GM18858 (cell line): Measurements from ENCODE around the gene DVL1.
"Not testable (repeated sequence)": the region's sequence is repeated elsewhere in the genome, so short reads cannot be mapped to it uniquely, and the experiment has no call there.

Experiments used
- ATAC-seq: cut with Tn5 transposase; IDR thresholded peaks from one replicate; pipeline ENCODE4 v1.9.1; 2021; ENCODE audit not compliant: unreplicated experiment

DVL1 gene

GRCh38 chr1:1373815-1374588 is 24.8 kb upstream of the DVL1 start:
- no peak for ATAC-seq

GRCh38 chr1:1373051-1373814 is 24.0 kb upstream of the DVL1 start:
- no peak for ATAC-seq

- ATAC-seq, result no peak
Measured at GRCh38 chr1:1371746-1372711, 22.8 kb upstream of the DVL1 start.

DNA sequence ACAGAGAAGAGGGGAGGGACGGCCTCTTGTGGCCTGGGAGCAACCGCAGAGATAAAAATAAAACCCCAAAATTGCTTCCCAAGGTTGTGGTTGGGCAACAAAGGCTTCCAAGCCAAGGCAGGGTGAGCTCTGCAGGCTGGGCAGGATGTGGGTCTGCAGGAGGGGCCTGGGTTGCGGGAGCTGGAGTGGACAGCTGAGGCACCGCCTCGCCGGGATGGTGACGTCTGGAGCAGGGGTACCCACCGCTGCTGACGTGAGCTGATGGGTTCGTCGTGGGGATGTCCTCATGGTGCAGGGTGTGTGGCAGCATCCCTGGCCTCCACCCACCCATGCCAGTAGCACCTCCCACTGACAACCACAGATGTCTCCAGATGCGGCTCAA is 22.1 kb upstream of the DVL1 start:
- ATAC-seq, result no peak

GRCh38 chr1:1370771-1371300 is 21.6 kb upstream of the DVL1 start:
- no peak for ATAC-seq

DNA sequence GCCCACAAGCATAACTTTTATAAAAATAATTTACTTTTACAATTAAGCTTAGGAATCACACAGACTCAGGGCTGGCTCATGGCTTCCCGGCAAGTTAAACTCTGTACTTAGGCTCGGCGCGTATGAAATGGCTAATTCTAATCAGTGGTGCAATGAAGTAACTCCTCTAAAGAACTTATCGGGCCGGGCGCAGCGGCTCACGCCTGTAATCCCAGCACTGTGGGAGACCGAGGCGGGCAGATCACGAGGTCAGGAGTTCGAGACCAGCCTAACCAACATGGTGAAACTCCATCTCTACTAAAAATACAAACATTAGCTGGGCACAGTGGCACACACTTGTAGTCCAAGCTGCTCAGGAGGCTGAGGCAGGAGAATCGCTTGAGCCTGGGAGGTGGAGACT is 20.9 kb upstream of the DVL1 start:
- not testable (repeated sequence) for ATAC-seq

DNA sequence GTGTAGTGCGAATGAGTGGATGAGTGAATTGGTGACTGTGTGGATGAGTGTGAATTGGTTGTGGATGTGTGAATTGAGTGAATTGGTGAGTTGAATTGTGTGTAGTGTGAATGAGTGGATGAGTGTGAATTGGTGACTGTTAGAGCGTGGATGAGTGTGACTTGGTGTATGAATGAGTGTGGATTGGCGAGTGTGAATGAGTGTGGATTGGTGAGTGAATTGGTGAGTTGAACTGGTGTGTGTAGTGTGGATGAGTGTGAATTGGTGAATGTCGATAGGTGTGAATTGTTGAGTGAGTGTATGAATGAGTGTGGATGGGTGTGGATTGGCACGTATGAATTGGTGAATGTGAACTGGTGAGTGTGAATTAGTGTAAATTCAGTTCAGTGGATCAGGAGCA is 18.1 kb upstream of the DVL1 start:
- no peak for ATAC-seq

GRCh38 chr1:1366699-1367066 is 17.5 kb upstream of the DVL1 start:
- ATAC-seq, result no peak

- no peak for ATAC-seq
Measured at GRCh38 chr1:1365875-1366698, 16.9 kb upstream of the DVL1 start.

GRCh38 chr1:1364266-1364665 is 15.0 kb upstream of the DVL1 start:
- no peak for ATAC-seq

DNA sequence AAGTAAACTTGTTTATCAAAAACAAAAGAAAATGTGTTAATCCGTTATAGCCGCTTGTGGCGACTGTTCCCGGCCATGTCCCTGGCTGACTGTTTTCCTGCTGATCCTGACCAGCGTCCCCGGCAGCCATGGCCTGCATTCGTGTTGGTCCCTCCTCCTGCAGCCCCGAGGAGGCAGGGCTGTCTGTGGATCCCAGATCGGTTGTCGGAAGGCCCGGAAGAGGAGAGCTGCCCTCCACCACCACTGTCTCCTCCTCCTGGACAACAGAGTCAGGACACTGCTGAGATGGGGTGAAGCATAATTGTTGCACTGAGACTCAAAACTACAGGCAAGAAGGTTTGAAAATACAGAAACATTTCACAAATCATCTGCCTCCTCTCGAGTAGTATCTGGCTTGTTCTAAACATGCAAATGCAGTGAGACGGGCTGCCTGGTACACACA is 12.8 kb upstream of the DVL1 start:
- ATAC-seq, result no peak

- no peak for ATAC-seq
Measured at GRCh38 chr1:1361233-1361981, 12.2 kb upstream of the DVL1 start.

GRCh38 chr1:1360506-1361169 is 11.4 kb upstream of the DVL1 start:
- no peak for ATAC-seq

DNA sequence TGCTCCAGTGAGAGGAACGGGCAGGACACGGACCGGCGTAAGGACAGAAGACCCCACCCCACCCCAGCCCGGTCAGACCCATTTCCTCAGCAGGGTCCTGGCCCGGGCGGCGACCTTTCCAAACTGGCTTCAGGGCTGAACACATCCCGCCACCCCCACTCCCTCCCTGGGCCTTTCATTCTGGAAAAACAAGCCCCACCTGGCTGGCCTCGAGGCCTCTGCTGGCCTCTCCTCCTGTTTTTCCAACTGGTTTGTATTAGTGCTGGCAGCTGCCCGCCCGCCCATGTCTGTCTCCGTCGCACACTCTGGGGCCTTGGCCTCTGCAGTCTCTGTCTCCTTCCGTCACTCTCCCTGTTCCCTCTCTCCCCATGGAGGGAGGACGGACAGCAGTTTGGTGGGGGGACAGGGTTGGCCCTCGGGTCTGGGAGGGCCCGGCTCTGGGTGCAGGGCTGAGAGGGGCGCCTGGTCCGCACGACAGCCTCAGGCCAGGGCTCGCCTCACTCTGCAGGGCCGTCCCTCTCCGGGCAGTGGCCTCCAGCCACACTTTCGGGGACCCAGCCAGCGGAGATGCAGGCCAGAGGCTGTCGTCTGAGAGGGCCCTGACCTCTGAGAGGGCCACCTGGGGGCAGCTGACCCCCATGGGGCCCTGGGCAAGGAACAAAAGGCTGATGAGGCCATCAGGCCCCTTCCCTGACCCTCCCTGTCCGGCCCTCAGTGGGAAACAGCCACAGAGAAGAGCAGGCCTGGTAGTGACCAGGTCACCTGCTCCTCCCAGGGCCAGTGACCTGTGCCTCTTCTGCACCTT is 10.6 kb upstream of the DVL1 start:
- ATAC-seq, result no peak

- ATAC-seq, result no peak
Measured at GRCh38 chr1:1359308-1359663, 10.1 kb upstream of the DVL1 start.

DNA sequence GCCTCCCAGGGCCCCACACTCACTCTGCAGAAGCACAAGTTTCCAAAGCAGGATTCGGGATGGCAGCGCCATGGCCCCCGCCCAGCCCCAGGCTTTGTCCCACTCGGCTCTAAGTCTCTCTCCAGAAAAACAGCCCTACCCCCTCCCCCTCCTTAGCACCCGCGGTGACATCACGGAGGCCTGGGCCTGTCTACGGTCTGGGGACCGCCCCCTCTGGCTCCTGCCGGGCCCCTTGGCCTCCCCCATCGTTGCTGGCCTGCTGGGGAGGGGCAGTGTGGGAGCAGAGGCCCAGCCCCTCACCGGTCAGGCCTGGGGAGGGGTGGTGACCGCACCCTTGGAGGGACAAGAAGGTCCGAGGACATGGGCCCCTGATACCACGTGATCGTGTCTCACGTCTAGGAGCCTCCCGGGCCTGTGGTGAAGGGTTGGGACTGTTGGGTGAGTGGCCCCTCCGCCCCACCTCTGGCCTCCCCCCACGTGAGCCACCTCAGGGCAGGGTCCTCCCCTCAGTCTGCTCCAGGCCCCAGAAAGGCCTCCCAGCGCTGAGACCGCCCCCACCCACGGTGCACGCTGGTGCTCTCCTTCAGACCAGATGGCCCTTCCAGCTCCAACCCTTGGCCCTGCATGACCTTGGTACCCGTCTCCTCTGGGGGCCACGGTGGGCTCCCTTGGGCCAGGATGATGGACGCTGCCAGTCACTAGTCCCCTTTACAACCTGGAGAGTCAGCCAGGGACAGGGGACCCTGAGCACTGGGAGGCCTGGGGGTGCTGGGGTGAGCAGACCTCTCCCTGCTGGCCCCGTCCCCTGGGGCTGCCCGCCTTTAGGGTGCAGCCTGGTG is 9.4 kb upstream of the DVL1 start, which contains the start of gene MXRA8:
MXRA8 (minus strand) TSS at position 123 of the 839 bp plus-strand sequence; CDS start at position 72, 51 bp downstream.
- ATAC-seq, result no peak

DNA sequence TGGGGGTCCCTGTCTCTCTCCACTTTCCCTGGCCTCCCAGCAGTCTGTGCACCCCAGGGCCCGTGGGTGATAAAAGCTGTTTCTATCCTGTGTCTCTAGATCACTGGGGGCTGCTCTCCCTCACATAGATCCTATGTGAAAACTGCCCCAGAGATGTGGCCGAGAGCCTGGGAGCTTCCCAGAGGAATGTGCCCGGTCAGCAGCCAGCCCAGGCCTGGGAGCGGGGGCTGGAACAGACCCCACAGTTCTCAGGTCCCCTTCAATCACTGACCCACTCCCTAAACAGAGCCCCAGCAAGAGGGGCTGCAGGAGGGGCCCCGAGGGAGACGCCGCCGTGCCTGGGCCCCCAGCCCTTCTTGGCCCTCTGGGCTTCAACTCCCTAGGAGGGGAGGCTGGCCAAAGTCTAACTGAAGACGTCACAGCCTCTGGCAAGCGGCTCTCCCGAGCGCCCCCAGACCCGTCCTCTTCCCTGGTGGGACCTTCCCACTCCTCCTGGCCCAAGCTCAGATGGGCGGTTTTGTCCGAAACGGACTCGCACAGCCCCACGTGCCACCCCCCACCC is 8.7 kb upstream of the DVL1 start:
- ATAC-seq, result no peak
